Left lobe of liver (tissue), 2 donors: Measurements from ENCODE around the gene LDB2. TPM values are rescaled to one million over a fixed set of nuclear protein-coding genes. Genes with fewer than 3 reads are reported as not detected.
A peak's percentile ranks its signal among the peaks of the same experiment; 100 is the strongest.
"Not testable (repeated sequence)": the region's sequence is repeated elsewhere in the genome, so short reads cannot be mapped to it uniquely, and the experiment has no call there.

ENCODE experiments used
- ATAC-seq: fragments of 200-7000 bp; cut with Tn5 transposase; one replicate; pipeline ENCODE4 v1.9.1; 2020; ENCODE audit warnings: mild to moderate bottlenecking, moderate library complexity
- DNase-seq: peaks from one replicate; pipeline ENCODE4 v3.0.0-alpha.2; 2020; ENCODE audit warnings: low spot score
- total RNA-seq: library from RNA; stranded (reverse); gene quantifications from one replicate; pipeline ENCODE4 v1.2.1, GENCODE V29; 2021
- donor health status: DM: no; HTN: no; CAD: no; lungs with moderate emphysema.
- donor health status: DM: no; HTN: yes; CAD: no.

The LDB2 gene
- total RNA-seq, 1 donor from 2014 or later: 21.0 TPM

DNA sequence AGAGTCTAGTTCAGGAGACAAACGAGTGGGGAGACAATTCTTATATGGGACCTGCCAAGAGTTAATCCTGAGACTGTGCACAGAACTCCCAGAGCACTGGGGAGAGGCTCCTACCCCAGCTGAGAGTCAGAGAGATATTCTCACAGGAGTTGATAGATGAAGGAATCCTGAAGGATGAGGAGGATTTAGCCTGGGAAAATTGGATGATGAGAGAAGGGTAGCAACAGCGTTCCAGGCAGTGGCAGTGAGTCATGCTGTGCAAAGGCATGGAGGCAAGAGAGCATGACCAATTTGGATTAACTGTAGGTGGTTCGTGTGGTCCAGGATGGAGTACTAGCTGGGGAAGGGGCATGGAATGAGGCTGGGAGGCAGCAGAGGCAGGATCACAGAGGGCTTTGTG, 318.6 kb downstream of the LDB2 start:
- ATAC-seq (no peak), DNase-seq (no peak)

GRCh38 chr4:16577177-16577576, 321.3 kb downstream of the LDB2 start:
- DNase-seq (no peak), ATAC-seq (no peak)

DNA sequence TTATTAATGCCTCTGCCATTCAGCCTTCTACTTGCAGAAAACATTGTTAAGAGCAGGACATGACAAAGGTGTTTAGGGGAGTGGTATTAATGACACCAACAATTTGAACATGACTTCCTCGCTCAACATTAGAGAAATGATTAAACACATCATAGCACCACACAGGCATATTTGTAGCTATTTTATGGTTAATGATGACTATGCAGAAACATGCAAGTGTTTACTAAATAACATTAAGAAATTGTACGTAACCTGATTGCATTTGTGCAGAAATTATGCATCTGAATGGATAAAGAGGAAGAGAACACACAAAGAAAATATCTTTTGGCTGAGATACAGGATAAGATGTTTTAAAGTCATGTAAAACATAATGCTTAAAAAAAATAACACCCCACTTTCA, 323.5 kb downstream of the LDB2 start:
- DNase-seq: no peak
- ATAC-seq: no peak

- ATAC-seq: no peak
- no peak for DNase-seq
Observed at GRCh38 chr4:16573739-16574138, 324.7 kb downstream of the LDB2 start.

GRCh38 chr4:16573206-16573605, 325.2 kb downstream of the LDB2 start:
- ATAC-seq (peak; percentile 25), DNase-seq (no peak)

DNA sequence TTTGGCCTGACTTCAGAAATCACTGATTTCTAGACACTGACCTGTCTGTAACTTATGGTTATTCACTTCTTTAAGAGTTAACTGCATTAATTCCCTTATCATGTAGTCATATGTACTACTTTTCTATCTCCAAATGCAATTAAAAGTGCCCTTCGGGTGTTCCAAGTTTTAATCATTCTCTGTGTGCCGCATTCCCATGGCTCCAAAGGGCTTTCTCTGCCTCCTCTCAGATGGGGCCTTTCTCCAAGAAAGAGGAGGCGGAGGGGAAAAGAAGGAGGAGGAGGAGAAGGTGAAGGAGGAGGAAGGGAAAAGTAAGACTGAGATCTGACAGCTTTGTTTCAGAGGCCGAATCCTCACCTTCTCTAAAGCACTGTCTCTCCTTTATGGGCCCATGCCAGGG, 325.8 kb downstream of the LDB2 start:
- no peak for ATAC-seq
- DNase-seq: no peak

DNA sequence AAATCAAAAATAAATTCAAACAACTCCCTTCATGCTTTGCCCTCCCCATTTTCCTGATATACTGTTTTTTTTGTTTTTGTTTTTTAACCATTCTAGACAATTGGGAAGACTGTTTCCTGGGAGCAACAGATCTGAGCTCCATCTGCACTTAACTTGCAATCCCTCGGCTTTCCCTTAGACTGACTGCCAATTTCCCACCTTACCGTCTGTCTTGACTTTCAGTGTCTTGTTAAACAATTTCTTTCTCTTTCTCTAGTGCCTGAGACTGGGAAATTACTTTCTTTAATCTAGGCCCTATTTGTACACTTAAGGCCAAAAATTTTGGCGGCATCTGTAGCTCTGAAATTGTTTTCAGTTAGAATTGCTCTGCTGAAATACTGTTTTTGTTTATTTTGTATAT, 326.3 kb downstream of the LDB2 start:
- ATAC-seq: no peak
- DNase-seq: no peak

DNA sequence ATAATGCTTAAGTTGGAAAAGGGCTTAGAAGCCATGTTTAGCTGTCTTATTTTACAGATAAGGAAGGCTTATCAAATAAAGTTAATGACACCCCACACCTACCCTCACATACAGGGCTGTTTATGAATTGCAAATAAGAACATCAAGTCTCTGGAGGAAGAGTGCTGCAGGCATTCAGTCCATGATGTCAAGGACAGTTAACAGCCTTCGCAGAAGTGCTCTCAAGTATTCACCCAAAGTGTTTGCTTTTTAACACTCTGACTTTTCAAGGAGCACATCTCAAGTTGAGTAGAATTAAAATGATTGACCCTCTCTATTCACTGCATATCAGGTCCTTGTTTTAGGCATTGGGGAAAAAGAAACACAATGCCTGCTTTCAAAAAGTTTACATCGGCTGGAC, 328.7 kb downstream of the LDB2 start:
- no peak for DNase-seq
- no peak for ATAC-seq

DNA sequence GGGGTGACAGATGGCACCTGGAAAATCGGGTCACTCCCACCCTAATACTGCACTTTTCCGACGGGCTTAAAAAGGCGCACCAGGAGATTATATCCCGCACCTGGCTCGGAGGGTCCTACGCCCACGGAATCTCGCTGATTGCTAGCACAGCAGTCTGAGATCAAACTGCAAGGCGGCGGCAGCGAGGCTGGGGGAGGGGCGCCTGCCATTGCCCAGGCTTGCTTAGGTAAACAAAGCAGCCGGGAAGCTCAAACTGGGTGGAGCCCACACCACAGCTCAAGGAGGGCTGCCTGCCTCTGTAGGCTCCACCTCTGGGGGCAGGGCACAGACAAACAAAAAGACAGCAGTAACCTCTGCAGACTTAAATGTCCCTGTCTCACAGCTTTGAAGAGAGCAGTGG, 341.1 kb downstream of the LDB2 start:
- not testable (repeated sequence) for DNase-seq, ATAC-seq

DNA sequence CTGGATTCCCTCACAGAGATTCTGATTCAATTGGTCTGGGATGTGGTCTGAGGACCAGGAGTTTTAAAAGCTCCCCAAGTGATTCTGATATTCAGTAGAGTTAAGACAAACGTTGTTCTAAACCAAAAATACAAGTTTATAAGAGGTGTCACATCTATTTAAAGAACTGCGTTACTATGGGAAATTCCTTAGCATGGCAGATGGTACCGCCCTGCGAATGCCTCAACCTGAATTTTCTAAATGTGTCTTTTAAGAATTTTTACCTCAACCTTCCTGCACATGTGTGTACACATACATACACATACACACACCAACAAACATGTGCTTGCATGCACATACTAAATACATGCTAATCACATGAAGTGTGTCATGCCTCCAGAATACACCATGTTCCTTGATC, 343.3 kb downstream of the LDB2 start:
- DNase-seq: no peak
- no peak for ATAC-seq

DNA sequence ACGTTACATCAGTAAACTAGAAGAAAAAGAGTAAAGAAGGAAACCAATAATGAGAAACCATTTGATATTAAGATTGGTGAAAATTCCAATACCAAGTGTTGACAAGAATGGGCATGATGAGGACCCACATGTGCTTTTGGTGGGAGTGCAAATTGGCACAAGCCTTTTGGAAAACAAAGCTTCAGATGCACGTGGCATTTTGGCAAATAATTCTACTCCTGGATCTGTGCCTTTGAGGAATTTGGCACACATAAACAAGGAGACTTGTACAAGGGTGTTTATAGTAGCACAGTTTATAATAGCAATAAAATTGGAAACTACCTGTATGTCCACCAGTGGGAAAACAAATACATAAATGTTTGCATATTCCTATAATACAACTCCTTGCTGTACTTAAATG, 347.9 kb downstream of the LDB2 start:
- DNase-seq: no peak

DNA sequence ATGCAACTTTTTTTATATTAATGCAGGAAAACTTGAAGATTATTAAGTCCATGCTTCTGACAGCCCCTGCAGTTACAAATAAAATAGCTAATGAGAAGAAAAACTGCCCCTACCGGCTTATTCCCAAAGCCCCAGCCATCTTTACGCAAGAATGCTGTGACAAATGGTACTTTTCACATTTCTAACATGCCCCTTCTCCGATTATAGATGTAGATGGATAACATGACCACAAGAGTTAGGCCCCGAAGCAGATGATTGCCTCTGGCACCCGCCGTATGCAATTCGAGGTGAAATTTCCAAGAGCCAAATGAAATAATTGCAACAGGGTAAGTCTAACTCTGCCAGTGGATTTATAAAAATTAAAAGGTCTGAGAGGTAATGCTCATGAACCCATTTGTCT, 352.8 kb downstream of the LDB2 start:
- ATAC-seq: no peak

More for the DNA sequence above, 347.9 kb downstream of the LDB2 start:
- no peak for ATAC-seq

DNA sequence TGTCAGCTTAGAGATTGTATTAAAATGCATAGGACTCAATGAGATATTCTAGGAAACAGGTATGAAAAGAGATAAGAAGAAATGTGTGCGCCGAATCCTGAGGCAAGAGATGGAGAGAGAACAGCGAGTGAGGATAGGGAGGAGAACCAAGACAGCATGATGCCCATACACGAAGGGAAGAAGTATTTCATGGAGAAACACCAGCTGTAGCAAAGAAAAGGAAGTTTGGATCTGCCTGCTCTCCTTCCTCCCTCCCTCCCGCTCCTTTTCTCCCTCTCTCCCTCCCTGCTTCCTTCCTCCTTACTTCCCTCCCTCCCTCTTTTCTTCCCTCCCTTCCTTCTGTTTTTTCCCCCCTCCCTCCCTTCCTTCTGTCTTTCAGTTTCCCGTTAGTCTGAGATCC, 353.6 kb downstream of the LDB2 start:
- ATAC-seq (no peak), DNase-seq (no peak)

More for the DNA sequence above, 352.8 kb downstream of the LDB2 start:
- DNase-seq: no peak

DNA sequence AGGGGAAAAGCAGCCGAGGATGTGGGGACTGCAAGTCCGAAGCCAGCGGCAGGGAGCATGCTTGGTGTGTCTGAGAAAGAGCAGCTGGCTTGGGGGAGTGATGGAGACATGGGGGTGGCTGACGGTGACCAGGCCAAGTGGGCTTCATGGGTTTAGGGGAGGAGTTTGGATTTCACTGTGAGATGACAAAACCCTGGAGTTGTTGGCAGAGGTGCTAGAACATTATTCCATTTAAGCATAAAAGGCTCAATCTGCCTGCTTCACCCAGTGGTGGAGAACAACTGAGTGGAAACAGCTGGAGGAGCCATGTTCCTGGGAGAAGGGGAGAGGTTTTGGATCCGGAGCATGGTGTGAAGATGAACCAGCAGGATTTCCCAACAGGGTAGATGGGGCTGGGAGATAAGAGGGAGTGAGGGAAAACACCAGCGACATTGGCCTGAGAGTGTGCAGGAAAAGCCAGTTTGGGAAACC, 354.2 kb downstream of the LDB2 start:
- no peak for ATAC-seq
- no peak for DNase-seq

DNA sequence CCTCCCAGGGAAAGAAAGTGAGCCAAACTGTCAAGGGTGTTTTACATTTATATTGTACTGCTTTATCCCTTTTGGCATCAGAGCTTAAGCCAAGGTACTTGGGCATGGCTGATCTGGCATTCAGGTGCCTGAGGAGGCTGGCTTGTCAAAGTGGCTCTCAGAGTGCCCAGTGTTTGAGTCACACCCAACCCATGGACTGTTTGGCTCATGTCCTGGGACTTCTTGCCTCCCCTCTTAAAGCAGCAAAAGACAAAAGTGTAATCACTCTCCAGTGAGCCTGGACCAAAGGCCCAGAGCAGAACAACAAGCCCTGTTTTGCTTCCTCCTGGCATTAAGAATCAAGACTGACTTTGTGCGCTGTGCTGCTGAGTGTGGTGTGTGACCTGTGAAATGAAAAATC, 360.5 kb downstream of the LDB2 start:
- DNase-seq (no peak), ATAC-seq (no peak)

DNA sequence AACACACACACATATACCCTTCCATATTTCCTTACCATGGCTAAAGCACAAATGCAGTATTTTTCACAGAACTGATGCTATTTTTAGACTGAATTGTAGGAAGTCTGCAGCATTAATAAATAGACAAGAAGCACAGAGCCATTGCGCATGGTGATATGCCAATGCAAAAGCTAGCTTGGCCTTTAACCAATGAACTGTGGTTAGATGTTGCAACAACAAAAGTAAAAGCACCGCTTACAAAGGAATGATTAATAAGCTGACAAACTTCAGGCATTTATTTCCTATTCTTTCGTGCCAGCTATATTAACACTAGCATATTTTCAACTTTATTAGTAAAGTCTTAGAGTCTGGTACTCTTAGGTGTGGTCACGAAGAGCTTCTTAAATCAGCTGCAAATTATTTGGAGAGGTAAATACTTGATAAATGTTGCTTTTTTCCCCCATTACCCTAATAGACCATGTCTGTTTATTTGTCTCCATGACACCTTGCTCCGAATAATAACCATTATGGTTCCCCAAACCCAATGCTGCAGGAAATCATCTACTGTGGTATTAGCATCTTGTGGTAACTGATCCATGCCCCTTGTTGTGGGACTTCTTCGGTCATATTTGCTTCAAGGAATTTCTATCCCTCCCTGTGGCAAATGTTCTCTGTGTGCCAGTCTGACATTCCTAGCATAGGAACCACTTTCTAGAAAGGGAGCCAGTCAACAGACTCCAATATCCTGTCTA, 366.0 kb downstream of the LDB2 start:
- ATAC-seq (peak; percentile 66), DNase-seq (no peak)

DNA sequence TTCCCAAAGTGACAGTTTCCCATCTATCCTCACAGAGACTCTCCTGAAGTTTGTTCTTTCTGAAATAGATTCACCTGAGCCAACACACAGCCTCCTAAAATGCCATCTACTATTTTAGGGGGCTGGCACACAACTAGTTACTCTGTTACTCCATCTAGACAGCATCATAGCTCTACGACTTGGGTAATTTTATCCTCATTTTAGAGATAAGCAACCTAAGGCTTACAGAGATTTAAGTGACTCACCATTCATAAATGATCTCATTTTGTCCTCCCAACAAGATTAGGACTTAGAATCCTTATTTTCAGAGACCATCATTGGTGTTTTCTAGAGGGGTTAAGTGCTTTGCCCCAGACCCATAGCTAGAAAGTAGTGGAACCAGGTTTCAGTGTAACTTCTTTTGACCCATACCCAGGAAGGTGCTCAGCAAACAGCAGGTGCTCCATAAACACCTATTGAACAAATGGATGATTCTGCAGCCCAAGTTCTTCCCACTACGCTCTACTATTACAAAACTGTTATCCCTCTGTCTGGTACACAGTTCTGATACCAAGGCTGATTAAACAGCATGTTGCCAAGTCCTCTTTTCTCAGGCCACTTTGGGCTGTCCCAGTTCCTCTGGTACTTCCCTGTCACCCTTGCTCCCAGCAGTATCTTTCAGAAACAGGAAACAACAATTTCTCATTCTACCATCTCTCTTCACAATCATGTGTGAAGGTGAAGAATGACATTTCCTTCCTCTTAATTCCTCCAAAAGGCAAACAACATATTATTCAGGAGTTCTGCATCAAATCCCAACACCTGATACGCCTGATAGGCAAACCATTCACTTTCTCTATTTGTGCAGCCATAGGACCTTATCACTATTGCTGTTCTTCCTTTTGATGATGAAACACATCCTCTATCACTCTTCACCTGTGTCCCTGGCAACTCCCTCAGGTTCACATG, 367.5 kb downstream of the LDB2 start:
- no peak for DNase-seq
- ATAC-seq: no peak

DNA sequence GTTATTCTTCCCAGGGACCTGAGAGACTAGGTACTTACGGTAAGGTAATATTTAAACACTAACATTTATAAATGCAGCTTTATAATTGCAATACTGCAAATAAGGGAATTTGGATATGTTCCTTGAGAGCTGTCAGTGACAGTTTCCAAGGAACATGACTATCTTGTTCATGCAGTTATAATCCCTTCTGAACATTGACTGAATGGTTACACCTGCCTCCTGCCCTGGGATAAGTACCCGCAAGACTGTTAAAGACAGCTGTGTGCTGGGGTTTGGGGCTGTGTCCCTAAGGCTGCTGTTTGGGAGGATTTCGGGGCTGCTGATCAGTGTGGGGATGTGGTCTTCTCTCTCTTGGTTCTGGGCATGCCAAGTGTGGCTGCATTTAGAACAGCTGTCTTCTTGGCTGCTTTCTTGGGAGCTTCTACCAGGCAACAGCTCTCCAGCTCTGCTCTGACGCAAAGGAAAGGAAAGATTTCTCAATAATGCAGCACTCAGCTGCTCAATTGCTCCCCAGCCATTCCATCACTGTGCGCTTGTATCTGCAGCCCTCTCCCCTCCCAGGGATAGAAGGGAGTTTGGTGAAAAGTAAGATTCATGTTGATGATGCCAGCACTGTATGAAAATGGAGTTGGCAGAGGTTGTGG, 373.4 kb downstream of the LDB2 start:
- ATAC-seq (no peak), DNase-seq (no peak)

DNA sequence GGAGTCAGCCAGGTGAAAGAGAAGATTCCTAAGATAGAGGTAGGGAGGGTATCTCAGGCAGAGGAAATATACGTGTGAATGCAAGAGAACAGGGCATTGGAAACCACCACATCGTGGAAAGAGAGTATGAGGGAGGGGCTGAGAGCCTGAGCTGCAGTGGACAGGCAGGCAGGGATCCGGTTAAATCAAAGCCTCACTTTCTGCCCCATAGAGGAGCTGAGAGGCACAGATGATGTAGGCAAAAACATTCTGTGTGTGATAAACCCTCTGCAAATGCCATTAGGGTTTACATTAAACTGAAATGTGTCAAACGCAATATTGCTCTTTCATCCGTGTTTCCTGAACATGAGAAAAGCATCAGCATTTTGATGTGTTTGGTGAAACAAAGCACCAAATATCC, 374.0 kb downstream of the LDB2 start:
- ATAC-seq (no peak), DNase-seq (no peak)

DNA sequence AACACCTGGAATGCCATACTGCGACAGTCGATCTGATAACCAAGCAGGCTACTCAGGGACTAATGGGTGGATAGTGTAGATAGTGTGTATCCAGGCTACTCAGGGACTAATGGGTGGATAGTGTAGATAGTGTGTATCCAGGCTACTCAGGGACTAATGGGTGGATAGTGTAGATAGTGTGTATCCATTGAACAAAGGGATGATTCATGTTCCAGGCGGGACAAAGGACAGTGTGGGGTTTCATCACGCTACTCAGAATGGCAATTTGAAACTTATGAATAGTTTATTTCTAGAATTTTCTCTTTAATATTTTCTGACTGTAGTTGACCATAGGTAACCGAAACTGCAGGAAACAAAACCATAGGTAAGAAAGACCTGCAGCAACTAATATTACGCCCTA, 374.9 kb downstream of the LDB2 start:
- not testable (repeated sequence) for DNase-seq, ATAC-seq

- no peak for DNase-seq
- ATAC-seq: no peak
Observed at GRCh38 chr4:16521156-16521915, 377.1 kb downstream of the LDB2 start.
